NT2/D1 (cell line): ENCODE results near the gene OSBPL3.

Experiments used
- DNase-seq: peaks from one replicate; pipeline ENCODE4 v3.0.0-alpha.2; 2011; ENCODE audit warnings: low read depth, low spot score
- H3K27me3 ChIP-seq: 2 replicates; pipeline ENCODE4 v1.6.0; 2011; ENCODE audit warnings: mild to moderate bottlenecking; ENCODE audit not compliant: insufficient read length, insufficient read depth
- H3K36me3 ChIP-seq: 2 replicates; pipeline ENCODE4 v1.6.1; 2011; ENCODE audit warnings: mild to moderate bottlenecking, low read length, mixed read lengths; ENCODE audit not compliant: insufficient read depth, insufficient read length
- H3K4me1 ChIP-seq: 2 replicates; pipeline ENCODE4 v1.5.1; 2011; ENCODE audit not compliant: insufficient read depth, insufficient read length
- H3K4me3 ChIP-seq: 2 replicates; pipeline ENCODE4 v1.5.1; 2011; ENCODE audit warnings: low read depth; ENCODE audit not compliant: insufficient read length
- H3K9ac ChIP-seq: 2 replicates; pipeline ENCODE4 v1.6.0; 2011; ENCODE audit warnings: low read depth; ENCODE audit not compliant: insufficient read length
- H3K9me3 ChIP-seq: 2 replicates; pipeline ENCODE4 v1.5.1; 2011; ENCODE audit warnings: mild to moderate bottlenecking, low read length; ENCODE audit not compliant: insufficient read depth
- SUZ12 ChIP-seq: IDR thresholded peaks from 2 replicates; pipeline ENCODE4 v1.6.1; 2011; ENCODE audit not compliant: insufficient read length, insufficient read depth; ENCODE audit errors: extremely low read depth
- YY1 ChIP-seq: IDR thresholded peaks from 2 replicates; pipeline ENCODE4 v1.6.1; 2011; ENCODE audit not compliant: insufficient read length, insufficient read depth
- ZNF274 ChIP-seq: IDR thresholded peaks from 2 replicates; pipeline ENCODE4 v1.6.1; 2011; ENCODE audit warnings: mild to moderate bottlenecking, low read depth, low read length

Gene OSBPL3

DNA sequence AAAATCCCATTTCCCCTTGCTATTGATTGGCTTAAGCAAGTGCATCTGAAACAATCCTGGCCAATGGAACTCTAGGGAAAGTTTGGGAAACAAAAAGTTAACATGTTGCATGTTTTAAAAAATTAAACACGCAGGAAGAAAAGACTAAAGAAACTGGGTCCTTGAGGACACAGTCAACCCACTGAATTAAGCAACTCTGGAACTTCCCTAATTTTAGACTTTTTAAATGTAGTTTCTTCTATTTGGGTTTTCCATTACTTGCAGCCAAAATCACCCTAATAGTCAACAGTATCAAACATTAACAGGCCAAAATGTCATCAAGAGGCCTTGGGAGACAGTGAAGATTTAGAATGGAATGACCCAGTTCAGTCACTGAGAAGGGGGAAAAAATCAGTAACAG, 40.6 kb downstream of the OSBPL3 start:
- Histone ChIP-seq H3K9me3 (peaks cover 9% of the 10 kb centered on the region), H3K27me3 (no peaks in the 10 kb centered on the region), H3K4me3 (no peak overlapping the region), H3K4me1 (no peaks in the 10 kb centered on the region), H3K9ac (no peak overlapping the region), H3K36me3 (no peaks in the 10 kb centered on the region)
- TF ChIP-seq SUZ12: no peak
- no peak for TF ChIP-seq ZNF274
- TF ChIP-seq YY1: no peak
- no peak for DNase-seq

DNA sequence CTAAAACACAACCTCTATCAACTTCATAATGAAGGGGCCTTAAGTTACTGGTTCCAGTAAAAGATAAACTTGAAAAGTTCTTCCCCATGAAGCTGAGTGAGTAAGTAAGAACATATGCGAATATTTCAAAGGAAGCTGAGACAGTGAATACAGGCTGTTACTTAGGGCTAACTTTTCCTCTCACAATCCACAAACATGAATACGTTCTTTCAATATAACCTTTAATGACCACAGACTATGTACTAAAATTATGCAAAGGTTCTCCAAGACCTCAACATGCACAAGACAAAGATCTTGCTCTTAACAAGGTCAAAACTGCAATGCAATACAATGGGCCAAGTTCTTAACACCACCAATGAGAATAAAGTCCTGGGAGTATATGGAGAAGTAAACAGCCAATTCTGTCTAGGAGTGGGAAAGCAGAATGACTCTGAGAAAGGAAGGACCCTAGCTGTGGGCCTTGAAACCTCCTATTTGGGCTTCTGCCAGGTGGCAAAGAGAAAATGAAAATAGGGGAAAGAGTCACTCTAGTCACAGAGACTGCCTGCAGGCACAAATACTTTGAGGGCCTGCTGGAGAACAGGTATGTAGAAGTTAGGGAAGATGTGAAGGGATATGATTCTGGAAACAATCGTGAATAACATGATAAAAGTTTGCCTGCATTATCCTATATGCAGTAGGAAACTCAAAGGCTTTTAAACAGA, 43.7 kb downstream of the OSBPL3 start:
- Histone ChIP-seq H3K4me1 (peaks cover 4% of the 10 kb centered on the region), H3K36me3 (no peaks in the 10 kb centered on the region), H3K9ac (no peak overlapping the region), H3K9me3 (peaks cover 9% of the 10 kb centered on the region), H3K27me3 (no peaks in the 10 kb centered on the region), H3K4me3 (no peak overlapping the region)
- DNase-seq: no peak
- TF ChIP-seq SUZ12: no peak
- TF ChIP-seq YY1: no peak
- TF ChIP-seq ZNF274: no peak

DNA sequence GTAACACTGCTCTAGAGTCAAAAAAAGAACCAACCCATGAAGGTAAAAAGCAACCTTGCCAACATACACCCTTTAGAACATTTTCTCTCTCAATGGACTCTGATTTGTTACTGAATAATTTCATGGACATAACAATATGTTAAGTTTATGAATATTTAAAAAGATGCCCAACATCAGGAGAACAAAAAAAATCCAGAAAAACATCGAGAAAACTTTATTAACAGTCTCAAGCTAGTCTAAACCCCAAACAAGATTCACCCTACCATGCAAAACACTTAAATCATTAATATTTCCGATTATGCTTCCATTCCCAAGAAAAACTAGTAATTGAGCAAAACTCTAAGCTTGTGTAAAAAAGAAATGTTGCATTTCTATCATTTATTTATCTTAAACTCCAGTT, 46.7 kb downstream of the OSBPL3 start:
- Histone ChIP-seq H3K9me3 (peaks cover 9% of the 10 kb centered on the region), H3K9ac (no peak overlapping the region), H3K4me3 (no peak overlapping the region), H3K36me3 (no peaks in the 10 kb centered on the region), H3K27me3 (no peaks in the 10 kb centered on the region), H3K4me1 (peaks cover 4% of the 10 kb centered on the region)
- DNase-seq: no peak
- TF ChIP-seq ZNF274: no peak

DNA sequence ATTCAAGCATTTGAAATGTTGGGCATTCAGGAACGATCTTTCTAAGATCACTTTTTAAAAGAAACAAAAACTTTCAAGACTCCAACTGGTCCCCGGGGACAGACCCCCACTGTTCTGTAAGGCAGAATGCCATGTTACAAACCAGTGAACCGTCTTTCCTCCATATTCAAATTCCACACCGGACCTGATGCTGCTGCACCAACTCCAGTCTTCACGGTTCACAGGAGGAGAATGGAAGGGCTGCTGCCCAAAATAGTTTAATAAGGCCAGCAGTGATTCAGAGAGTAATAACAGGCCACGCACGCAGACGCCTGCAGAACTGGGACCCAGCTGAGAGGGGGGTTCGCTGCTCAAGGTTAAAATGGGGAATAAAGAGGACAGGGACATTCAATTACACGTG, 47.2 kb downstream of the OSBPL3 start:
- TF ChIP-seq SUZ12 (no peak), YY1 (no peak), ZNF274 (no peak)
- Histone ChIP-seq H3K9me3 (peaks cover 9% of the 10 kb centered on the region; the same call in 1 of the 2 replicates), H3K27me3 (no peaks in the 10 kb centered on the region), H3K4me3 (no peak overlapping the region), H3K36me3 (no peaks in the 10 kb centered on the region), H3K9ac (no peak overlapping the region), H3K4me1 (peaks cover 4% of the 10 kb centered on the region)
- no peak for DNase-seq

DNA sequence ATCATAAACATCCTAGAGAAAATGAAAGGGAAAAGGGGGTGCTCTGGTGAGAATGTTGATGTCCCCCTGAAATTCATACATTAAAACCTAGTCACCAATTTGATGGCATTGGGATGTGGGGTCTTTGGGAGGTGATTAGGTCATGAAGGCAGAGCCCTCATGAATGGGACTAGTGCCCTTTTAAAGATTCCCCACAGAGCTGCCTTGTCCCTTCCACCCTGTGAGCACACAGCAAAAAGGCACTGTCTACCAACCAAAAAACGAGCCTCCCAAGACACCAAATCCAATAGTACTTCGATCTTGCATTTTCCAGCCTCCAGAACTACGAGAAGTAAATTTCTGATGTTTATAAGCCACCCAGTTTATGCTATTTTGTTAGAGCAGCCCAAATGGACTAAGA, 47.6 kb downstream of the OSBPL3 start:
- H3K4me1 ChIP-seq: peaks cover 4% of the 10 kb centered on the region
- no peak overlapping the region for H3K4me3 ChIP-seq
- no peaks in the 10 kb centered on the region for H3K36me3 ChIP-seq
- H3K9ac ChIP-seq: no peak overlapping the region
- no peaks in the 10 kb centered on the region for H3K27me3 ChIP-seq
- DNase-seq: no peak
- peaks cover 5% of the 10 kb centered on the region; the same call in 1 of the 2 replicates for H3K9me3 ChIP-seq
- TF ChIP-seq YY1: no peak
- no peak for TF ChIP-seq SUZ12
- TF ChIP-seq ZNF274: no peak

DNA sequence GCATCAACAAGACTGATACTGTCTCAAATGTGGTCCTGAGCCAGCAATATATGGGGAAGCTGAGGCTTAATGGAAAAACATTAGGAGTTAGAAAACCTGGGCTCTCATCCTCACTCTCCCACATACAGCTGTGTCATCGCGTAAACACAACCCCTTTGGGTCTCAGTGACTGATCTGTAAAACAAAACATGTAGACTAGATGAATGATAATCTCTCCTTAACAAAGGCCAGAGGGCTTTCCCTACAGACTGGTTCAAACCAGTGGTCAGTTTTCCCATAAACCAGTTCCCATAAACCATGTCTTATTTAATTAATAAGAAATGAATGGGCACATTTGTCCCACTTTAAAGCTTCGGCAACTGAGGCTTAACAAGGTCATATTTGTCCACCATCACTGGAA, 48.1 kb downstream of the OSBPL3 start:
- H3K4me1 ChIP-seq: peaks cover 4% of the 10 kb centered on the region
- H3K4me3 ChIP-seq: no peak overlapping the region
- H3K9me3 ChIP-seq: no peaks in the 10 kb centered on the region
- H3K9ac ChIP-seq: no peak overlapping the region
- no peaks in the 10 kb centered on the region for H3K36me3 ChIP-seq
- TF ChIP-seq YY1 (no peak), ZNF274 (no peak), SUZ12 (no peak)
- H3K27me3 ChIP-seq: no peaks in the 10 kb centered on the region
- peak; percentile 13 for DNase-seq

DNA sequence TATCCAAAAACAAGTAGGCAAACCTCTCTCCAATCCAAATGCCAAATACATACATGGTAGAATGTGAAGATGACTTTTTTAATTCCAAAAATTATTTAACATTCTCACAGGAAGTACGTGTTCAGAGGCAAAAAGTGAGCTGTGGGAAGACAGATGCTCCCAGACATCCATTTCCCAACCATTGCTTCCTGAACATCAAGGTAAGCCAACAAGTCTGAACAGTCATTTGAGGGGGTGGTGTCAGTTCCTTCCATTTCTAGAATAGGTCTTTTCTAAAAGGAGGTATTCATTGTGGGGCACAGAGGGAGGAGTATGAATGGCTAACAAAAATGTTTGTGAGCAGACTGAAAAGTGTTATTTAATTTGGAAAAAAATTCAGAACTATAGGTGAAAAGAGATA, 49.1 kb downstream of the OSBPL3 start:
- no peaks in the 10 kb centered on the region for H3K9me3 ChIP-seq
- H3K36me3 ChIP-seq: no peaks in the 10 kb centered on the region
- DNase-seq: no peak
- no peak overlapping the region for H3K4me3 ChIP-seq
- H3K4me1 ChIP-seq: peaks cover 4% of the 10 kb centered on the region
- H3K27me3 ChIP-seq: no peaks in the 10 kb centered on the region
- TF ChIP-seq YY1 (no peak), SUZ12 (no peak), ZNF274 (no peak)
- H3K9ac ChIP-seq: no peak overlapping the region
